Neural crest cell (in vitro differentiated cells): ENCODE data around the gene CCNC. TPM values are rescaled to one million over a fixed set of nuclear protein-coding genes. Genes with fewer than 3 reads are reported as not detected.
"Not testable (repeated sequence)": the region's sequence is repeated elsewhere in the genome, so short reads cannot be mapped to it uniquely, and the experiment has no call there.

Source experiments
- DNase-seq: peaks from one replicate; pipeline ENCODE4 v3.0.0; 2021; ENCODE audit warnings: low read depth, mixed read lengths, low spot score
- H3K27ac Mint-ChIP-seq: one replicate; pipeline ENCODE4 v1.8.0; 2021; ENCODE audit warnings: mild to moderate bottlenecking, mixed read lengths; ENCODE audit not compliant: unreplicated experiment
- H3K27me3 Mint-ChIP-seq: 2 replicates; pipeline ENCODE4 v1.8.0; 2021; ENCODE audit warnings: low read depth, mild to moderate bottlenecking, mixed read lengths
- H3K36me3 Mint-ChIP-seq: 2 replicates; pipeline ENCODE4 v1.8.0; 2021; ENCODE audit warnings: low read depth, mild to moderate bottlenecking, mixed read lengths
- H3K4me1 Mint-ChIP-seq: 2 replicates; pipeline ENCODE4 v1.8.0; 2021; ENCODE audit warnings: mixed read lengths
- H3K4me3 Mint-ChIP-seq: one replicate; pipeline ENCODE4 v1.8.0; 2021; ENCODE audit warnings: mild to moderate bottlenecking, mixed read lengths
- H3K9me3 Mint-ChIP-seq: 2 replicates; pipeline ENCODE4 v1.8.0; 2021; ENCODE audit warnings: mixed read lengths
- CTCF ChIP-seq: fragments of 200-600 bp; sonication (generic); conservative IDR thresholded peaks from 2 replicates; pipeline ENCODE4 v1.5.0; 2021; ENCODE audit warnings: antibody characterized with exemption, mild to moderate bottlenecking
- total RNA-seq: library from RNA; stranded (reverse); gene quantifications from 2 replicates; pipeline ENCODE4 v1.2.1, GENCODE V29; 2021

The CCNC gene
- total RNA-seq, 1 donor from 2014 or later = 45.5 TPM

GRCh38 chr6:99605074-99605734 lies 36.7 kb upstream of the CCNC start:
- Mint-ChIP-seq H3K4me3 (no peak overlapping the region), H3K27ac (no peak overlapping the region), H3K27me3 (peaks cover 99% of the 10 kb centered on the region), H3K36me3 (no peaks in the 10 kb centered on the region), H3K4me1 (peaks cover 19% of the 10 kb centered on the region), H3K9me3 (no peaks in the 10 kb centered on the region)
- no peak for DNase-seq
- TF ChIP-seq CTCF = no peak

GRCh38 chr6:99604166-99605073 lies 36.0 kb upstream of the CCNC start:
- peaks cover 19% of the 10 kb centered on the region for H3K4me1 Mint-ChIP-seq
- H3K27me3 Mint-ChIP-seq = peaks cover 98% of the 10 kb centered on the region
- DNase-seq = no peak
- peak overlapping the region; percentile 47 for H3K4me3 Mint-ChIP-seq
- TF ChIP-seq CTCF = no peak
- no peak overlapping the region for H3K27ac Mint-ChIP-seq
- H3K9me3 Mint-ChIP-seq = no peaks in the 10 kb centered on the region
- no peaks in the 10 kb centered on the region for H3K36me3 Mint-ChIP-seq

- no peaks in the 10 kb centered on the region for H3K36me3 Mint-ChIP-seq
- H3K9me3 Mint-ChIP-seq = no peaks in the 10 kb centered on the region
- H3K27ac Mint-ChIP-seq = no peak overlapping the region
- no peak for TF ChIP-seq CTCF
- DNase-seq = no peak
- peaks cover 19% of the 10 kb centered on the region for H3K4me1 Mint-ChIP-seq
- peak overlapping the region; percentile 44 for H3K4me3 Mint-ChIP-seq
- H3K27me3 Mint-ChIP-seq = peaks cover 98% of the 10 kb centered on the region
These were observed 35.1 kb upstream of the CCNC start for GRCh38 chr6:99603421-99604165.

GRCh38 chr6:99602520-99603420 lies 34.3 kb upstream of the CCNC start:
- H3K4me1 Mint-ChIP-seq = peaks cover 19% of the 10 kb centered on the region
- no peaks in the 10 kb centered on the region for H3K36me3 Mint-ChIP-seq
- no peaks in the 10 kb centered on the region for H3K9me3 Mint-ChIP-seq
- no peak overlapping the region for H3K27ac Mint-ChIP-seq
- peak overlapping the region; percentile 64 for H3K4me3 Mint-ChIP-seq
- DNase-seq = no peak
- H3K27me3 Mint-ChIP-seq = peaks cover 98% of the 10 kb centered on the region
- TF ChIP-seq CTCF = no peak

- H3K36me3 Mint-ChIP-seq, DNase-seq, H3K4me1 Mint-ChIP-seq, H3K4me3 Mint-ChIP-seq, H3K9me3 Mint-ChIP-seq, H3K27ac Mint-ChIP-seq: not testable (repeated sequence)
- H3K27me3 Mint-ChIP-seq = peaks cover 98% of the 10 kb centered on the region
These were observed 26.2 kb upstream of the CCNC start for GRCh38 chr6:99594696-99595095.
